Chondrocyte (in vitro differentiated cells): ENCODE data around the gene HPN. TPM values are rescaled to one million over a fixed set of nuclear protein-coding genes. Genes with fewer than 3 reads are reported as not detected.

Experiments used
- DNase-seq: peaks from one replicate; pipeline ENCODE4 v3.0.0; 2021; ENCODE audit warnings: mixed read lengths, low spot score
- H3K27ac Mint-ChIP-seq: one replicate; pipeline ENCODE4 v1.8.0; 2021; ENCODE audit warnings: mild to moderate bottlenecking, moderate library complexity, mixed read lengths; ENCODE audit not compliant: unreplicated experiment
- H3K27me3 Mint-ChIP-seq: 2 replicates; pipeline ENCODE4 v1.8.0; 2021; ENCODE audit warnings: low read depth, mixed read lengths
- H3K36me3 Mint-ChIP-seq: 2 replicates; pipeline ENCODE4 v1.8.0; 2021; ENCODE audit warnings: low read depth, mixed read lengths
- H3K4me1 Mint-ChIP-seq: 2 replicates; pipeline ENCODE4 v1.8.0; 2021; ENCODE audit warnings: low read depth, mild to moderate bottlenecking, mixed read lengths
- H3K4me3 Mint-ChIP-seq: one replicate; pipeline ENCODE4 v1.8.0; 2021; ENCODE audit warnings: mild to moderate bottlenecking, moderate library complexity, mixed read lengths; ENCODE audit not compliant: unreplicated experiment
- H3K9me3 Mint-ChIP-seq: 2 replicates; pipeline ENCODE4 v1.8.0; 2021; ENCODE audit warnings: low read depth, mixed read lengths
- CTCF ChIP-seq: fragments of 200-600 bp; sonication (generic); IDR thresholded peaks from 2 replicates; pipeline ENCODE4 v1.5.0; 2021; ENCODE audit warnings: antibody characterized with exemption, mild to moderate bottlenecking, moderate library complexity
- total RNA-seq: library from RNA; stranded (reverse); gene quantifications from 3 replicates; pipeline ENCODE4 v1.2.1, GENCODE V29; 2021

Gene HPN
- total RNA-seq, 1 donor from 2014 or later: not detected

GRCh38 chr19:35059006-35059798, 17.7 kb downstream of the HPN start:
- no peak overlapping the region for H3K27ac Mint-ChIP-seq
- TF ChIP-seq CTCF: no peak
- no peaks in the 10 kb centered on the region for H3K36me3 Mint-ChIP-seq

GRCh38 chr19:35059799-35060091, 18.2 kb downstream of the HPN start:
- H3K27me3 Mint-ChIP-seq: peaks cover 27% of the 10 kb centered on the region
- H3K9me3 Mint-ChIP-seq: no peaks in the 10 kb centered on the region
- no peak overlapping the region for H3K27ac Mint-ChIP-seq
- H3K4me1 Mint-ChIP-seq: no peaks in the 10 kb centered on the region
- H3K4me3 Mint-ChIP-seq: no peak overlapping the region
- H3K36me3 Mint-ChIP-seq: no peaks in the 10 kb centered on the region
- no peak for DNase-seq
- TF ChIP-seq CTCF: no peak

More at GRCh38 chr19:35059006-35059798, 17.7 kb downstream of the HPN start:
- peaks cover 27% of the 10 kb centered on the region for H3K27me3 Mint-ChIP-seq
- DNase-seq: no peak
- no peak overlapping the region for H3K4me3 Mint-ChIP-seq
- no peaks in the 10 kb centered on the region for H3K4me1 Mint-ChIP-seq
- H3K9me3 Mint-ChIP-seq: no peaks in the 10 kb centered on the region

GRCh38 chr19:35060160-35060855, 18.8 kb downstream of the HPN start:
- no peak overlapping the region for H3K27ac Mint-ChIP-seq
- DNase-seq: no peak
- H3K4me3 Mint-ChIP-seq: no peak overlapping the region
- TF ChIP-seq CTCF: no peak
- H3K9me3 Mint-ChIP-seq: no peaks in the 10 kb centered on the region
- peaks cover 27% of the 10 kb centered on the region for H3K27me3 Mint-ChIP-seq
- no peaks in the 10 kb centered on the region for H3K36me3 Mint-ChIP-seq
- H3K4me1 Mint-ChIP-seq: no peaks in the 10 kb centered on the region

- H3K4me1 Mint-ChIP-seq: no peaks in the 10 kb centered on the region
- H3K36me3 Mint-ChIP-seq: no peaks in the 10 kb centered on the region
- no peak overlapping the region for H3K27ac Mint-ChIP-seq
- H3K9me3 Mint-ChIP-seq: no peaks in the 10 kb centered on the region
- H3K27me3 Mint-ChIP-seq: peaks cover 15% of the 10 kb centered on the region
- DNase-seq: no peak
- no peak overlapping the region for H3K4me3 Mint-ChIP-seq
- no peak for TF ChIP-seq CTCF
Observed at GRCh38 chr19:35061583-35062373, 20.3 kb downstream of the HPN start.

GRCh38 chr19:35062942-35063341, 21.4 kb downstream of the HPN start:
- no peak for TF ChIP-seq CTCF
- H3K9me3 Mint-ChIP-seq: no peaks in the 10 kb centered on the region
- no peak overlapping the region for H3K4me3 Mint-ChIP-seq
- no peak overlapping the region for H3K27ac Mint-ChIP-seq
- no peak for DNase-seq
- H3K36me3 Mint-ChIP-seq: no peaks in the 10 kb centered on the region
- peaks cover 12% of the 10 kb centered on the region for H3K27me3 Mint-ChIP-seq
- no peaks in the 10 kb centered on the region for H3K4me1 Mint-ChIP-seq
